GM12864 (cell line): ENCODE results near the gene SORBS1.

Experiments used
- DNase-seq: peaks from one replicate; pipeline ENCODE4 v3.0.0-alpha.2; 2011; ENCODE audit warnings: low read depth
- H3K4me3 ChIP-seq: 2 replicates; pipeline ENCODE4 v1.5.1; 2011; ENCODE audit warnings: mild to moderate bottlenecking, low read depth, low read length, control low read depth
- CTCF ChIP-seq: IDR thresholded peaks from 2 replicates; pipeline ENCODE4 v1.5.1; 2011; ENCODE audit warnings: low read depth, mild to moderate bottlenecking, moderate library complexity, low read length, control low read depth, inconsistent platforms; ENCODE audit errors: missing control alignments

SORBS1 gene

DNA sequence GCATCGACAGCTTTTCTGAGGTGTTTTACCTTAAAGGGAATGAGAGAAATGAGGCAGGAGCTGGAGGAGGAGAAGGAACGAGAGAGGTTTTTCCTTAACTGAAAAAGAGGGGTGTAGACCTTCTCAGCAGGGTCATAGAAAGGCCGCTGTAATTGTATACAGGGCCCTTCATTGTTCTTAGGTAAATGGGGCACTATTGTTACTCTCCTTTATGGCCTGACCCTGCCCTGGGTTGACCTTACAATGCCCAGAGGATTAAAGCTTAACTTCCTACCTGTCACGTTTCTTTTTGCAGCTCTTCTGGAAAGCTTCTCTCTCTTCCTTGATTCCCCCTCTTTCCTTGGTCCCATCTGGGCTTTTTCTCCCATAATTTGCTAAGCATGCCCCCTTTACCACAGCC is 256.7 kb downstream of the SORBS1 start:
- no peak for DNase-seq
- H3K4me3 ChIP-seq: no peak overlapping the region
- no peak for TF ChIP-seq CTCF

DNA sequence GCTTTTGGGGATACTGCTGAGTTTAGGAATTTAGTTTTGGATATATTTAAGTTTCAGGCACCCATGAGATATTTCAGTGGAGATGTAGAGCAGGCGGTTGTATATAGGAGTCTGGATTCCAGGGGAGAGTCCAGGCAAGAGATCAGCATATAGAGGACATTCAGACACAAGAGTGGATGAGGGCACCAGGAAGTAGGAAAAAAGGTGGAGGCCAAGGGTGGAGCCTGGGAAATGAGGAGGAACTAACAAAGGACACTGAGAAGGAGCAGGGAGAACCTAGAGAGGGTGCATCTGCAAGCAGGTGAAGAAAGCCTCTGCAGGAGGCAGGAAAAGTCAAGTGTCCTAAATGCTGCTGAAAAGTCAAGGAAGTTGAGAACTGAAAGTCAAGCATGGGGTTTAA is 257.2 kb downstream of the SORBS1 start:
- no peak for DNase-seq
- H3K4me3 ChIP-seq: no peak overlapping the region
- no peak for TF ChIP-seq CTCF

GRCh38 chr10:95303535-95303934 is 257.6 kb downstream of the SORBS1 start:
- no peak for DNase-seq
- no peak overlapping the region for H3K4me3 ChIP-seq
- TF ChIP-seq CTCF: no peak

- DNase-seq: no peak
- no peak overlapping the region for H3K4me3 ChIP-seq
Observed at GRCh38 chr10:95300022-95300539, 261.1 kb downstream of the SORBS1 start.

GRCh38 chr10:95297402-95297801 is 263.8 kb downstream of the SORBS1 start:
- peak; percentile 60 for DNase-seq
- no peak for TF ChIP-seq CTCF
- no peak overlapping the region for H3K4me3 ChIP-seq

More at GRCh38 chr10:95300022-95300539, 261.1 kb downstream of the SORBS1 start:
- no peak for TF ChIP-seq CTCF

DNA sequence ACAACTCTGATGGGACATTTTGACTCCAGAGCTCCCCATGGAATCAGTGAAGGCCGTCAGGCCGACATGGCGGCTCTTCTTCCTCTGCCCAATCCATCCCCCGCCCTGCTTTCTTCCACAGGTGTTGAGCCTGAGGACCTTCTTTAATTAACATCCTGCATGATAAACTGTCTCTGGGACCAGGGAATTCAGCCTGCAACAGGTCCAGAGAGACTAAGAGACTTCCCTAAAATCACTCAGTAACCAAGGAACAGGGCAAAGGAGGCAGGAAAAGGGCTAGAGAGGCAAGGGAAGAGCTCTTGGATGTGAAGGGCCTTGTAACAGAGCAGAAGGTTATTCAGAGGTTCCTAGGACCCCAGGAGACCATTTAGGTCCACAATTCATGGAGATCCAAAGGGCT is 264.4 kb downstream of the SORBS1 start:
- no peak for TF ChIP-seq CTCF
- no peak overlapping the region for H3K4me3 ChIP-seq
- DNase-seq: no peak

GRCh38 chr10:95295031-95295755 is 266.0 kb downstream of the SORBS1 start:
- peak overlapping the region; percentile 44 for H3K4me3 ChIP-seq
- DNase-seq: peak; percentile 97
- TF ChIP-seq CTCF: no peak
